Stimulated activated memory B cell treated with anti-CD40 and anti-IgM and Interleukin-4, amounts not matched to agents 10 μg/mL and 1 μg/mL and 100 μg/mL, for 72 hours (primary cell): ENCODE measurements around the gene PRKCD.

Source experiments
- ATAC-seq: fragments of 150-1000 bp; cut with Tn5 transposase; 2 replicates; pipeline ENCODE4 v1.10.0; 2021
- H3K27ac Mint-ChIP-seq: one replicate; pipeline ENCODE4 v1.8.0; 2022; ENCODE audit warnings: mild to moderate bottlenecking, mixed read lengths
- H3K27me3 Mint-ChIP-seq: one replicate; pipeline ENCODE4 v1.8.0; 2022; ENCODE audit warnings: mixed read lengths
- H3K36me3 Mint-ChIP-seq: one replicate; pipeline ENCODE4 v1.8.0; 2022; ENCODE audit warnings: mixed read lengths
- H3K4me1 Mint-ChIP-seq: one replicate; pipeline ENCODE4 v1.8.0; 2022; ENCODE audit warnings: mixed read lengths
- H3K4me3 Mint-ChIP-seq: one replicate; pipeline ENCODE4 v1.8.0; 2022; ENCODE audit warnings: mild to moderate bottlenecking, moderate library complexity, mixed read lengths
- H3K9me3 Mint-ChIP-seq: one replicate; pipeline ENCODE4 v1.8.0; 2022; ENCODE audit warnings: mixed read lengths

Gene PRKCD

DNA sequence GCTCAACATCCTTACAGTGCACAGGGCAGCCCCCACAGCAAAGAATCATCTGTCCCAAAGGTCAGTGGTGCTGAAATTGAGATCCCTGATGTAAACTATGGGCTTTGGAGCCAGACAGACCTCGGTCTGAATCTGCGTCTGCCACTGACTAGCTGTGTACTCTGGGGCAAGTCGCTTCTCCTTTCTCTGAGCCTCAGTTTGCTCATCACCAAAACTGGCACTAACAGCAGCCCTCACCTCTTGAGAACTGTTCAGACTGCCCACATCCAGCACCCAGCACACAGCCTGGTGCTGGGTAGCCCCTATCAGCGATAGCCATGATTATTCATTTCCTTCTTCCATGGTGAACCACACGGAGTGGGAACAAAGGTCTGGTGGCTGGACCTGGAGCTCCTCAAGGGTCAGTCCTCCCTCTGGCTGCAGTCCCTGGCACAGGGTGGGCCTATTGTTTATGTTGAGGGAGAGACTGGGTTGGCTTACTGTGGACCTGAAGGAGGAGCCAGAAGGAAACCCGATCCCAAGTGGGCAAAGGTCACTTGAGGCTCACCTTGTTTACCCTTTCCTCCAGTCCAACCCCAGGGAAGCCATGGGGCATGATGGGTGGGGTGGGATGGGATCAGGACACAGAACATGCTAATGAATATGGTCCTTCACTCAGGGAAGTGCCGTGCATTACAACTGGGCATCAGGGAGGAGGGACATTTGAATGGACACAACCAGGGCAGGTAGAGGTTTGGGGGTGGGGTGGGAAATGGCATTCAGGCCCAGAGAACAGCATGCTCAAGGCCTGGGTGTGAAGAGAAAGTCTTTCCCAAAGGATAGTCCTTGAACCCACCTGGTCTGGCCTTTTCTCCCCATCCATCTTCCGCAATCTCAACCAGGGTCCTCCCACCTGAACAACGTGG lies 1.6 kb upstream of the PRKCD start:
- peaks cover 26% of the 10 kb centered on the region for H3K27me3 Mint-ChIP-seq
- H3K27ac Mint-ChIP-seq, result peak overlapping the region; percentile 78
- H3K36me3 Mint-ChIP-seq, result peaks cover 5% of the 10 kb centered on the region
- H3K4me1 Mint-ChIP-seq, result peaks cover 46% of the 10 kb centered on the region
- ATAC-seq, result no peak
- no peaks in the 10 kb centered on the region for H3K9me3 Mint-ChIP-seq
- no peak overlapping the region for H3K4me3 Mint-ChIP-seq

DNA sequence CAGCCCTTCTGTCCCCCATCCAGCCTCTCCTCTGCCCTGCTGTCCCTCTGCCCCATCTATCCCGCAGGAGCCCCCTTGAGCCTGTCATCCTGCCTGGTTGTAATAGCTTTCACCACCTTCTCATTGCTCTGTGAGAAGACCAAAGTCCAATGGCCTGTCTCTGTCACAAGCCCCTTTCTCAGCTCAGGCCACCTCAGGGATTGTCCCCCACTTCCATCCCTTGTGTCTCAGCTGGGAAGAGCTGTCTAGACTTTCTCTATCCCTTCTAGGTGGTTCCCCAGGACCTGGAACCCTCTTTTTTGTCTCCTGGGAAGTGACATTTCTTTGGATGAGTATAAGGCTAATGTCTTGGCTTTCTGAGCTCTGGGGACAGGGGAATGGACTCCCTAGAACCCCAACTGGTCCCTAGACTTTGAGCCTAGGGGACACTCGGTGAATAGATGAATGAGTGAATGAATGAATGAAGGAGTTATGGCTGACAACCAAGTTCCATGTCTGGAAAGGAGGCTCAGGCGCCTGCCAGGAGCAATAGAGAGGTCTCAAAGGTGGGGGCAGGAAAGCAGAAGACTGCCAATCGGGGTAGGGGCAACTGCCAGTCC lies 849 bp upstream of the PRKCD start:
- no peaks in the 10 kb centered on the region for H3K9me3 Mint-ChIP-seq
- peaks cover 23% of the 10 kb centered on the region for H3K27me3 Mint-ChIP-seq
- peaks cover 54% of the 10 kb centered on the region for H3K4me1 Mint-ChIP-seq
- peaks cover 5% of the 10 kb centered on the region for H3K36me3 Mint-ChIP-seq
- H3K27ac Mint-ChIP-seq, result peak overlapping the region; percentile 78
- peak overlapping the region; percentile 94 for H3K4me3 Mint-ChIP-seq
- no peak for ATAC-seq

DNA sequence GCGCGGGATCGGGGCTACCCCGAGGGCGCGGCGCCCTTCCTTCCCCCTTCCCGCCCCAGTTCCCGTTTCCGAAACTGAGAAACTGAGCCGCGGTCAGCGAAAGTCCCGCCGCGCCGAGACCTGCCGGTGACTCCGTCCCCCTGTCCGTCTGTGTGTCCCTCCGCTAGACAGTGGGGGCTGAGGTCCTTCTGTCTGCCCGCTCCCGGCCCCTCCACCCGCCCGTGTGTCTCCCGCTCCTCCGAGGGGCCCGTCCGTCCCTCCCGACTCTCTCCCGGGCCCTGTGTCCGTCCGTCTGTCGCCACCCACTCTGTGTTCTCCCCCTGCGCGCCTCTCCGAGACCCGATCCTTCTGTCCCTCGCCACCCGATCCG lies 426 bp downstream of the PRKCD start:
- ATAC-seq, result peak; percentile 1
- Mint-ChIP-seq H3K4me1 (peaks cover 63% of the 10 kb centered on the region), H3K9me3 (no peaks in the 10 kb centered on the region), H3K27ac (peak overlapping the region; percentile 78), H3K4me3 (peak overlapping the region; percentile 86), H3K36me3 (peaks cover 5% of the 10 kb centered on the region), H3K27me3 (peaks cover 11% of the 10 kb centered on the region)

DNA sequence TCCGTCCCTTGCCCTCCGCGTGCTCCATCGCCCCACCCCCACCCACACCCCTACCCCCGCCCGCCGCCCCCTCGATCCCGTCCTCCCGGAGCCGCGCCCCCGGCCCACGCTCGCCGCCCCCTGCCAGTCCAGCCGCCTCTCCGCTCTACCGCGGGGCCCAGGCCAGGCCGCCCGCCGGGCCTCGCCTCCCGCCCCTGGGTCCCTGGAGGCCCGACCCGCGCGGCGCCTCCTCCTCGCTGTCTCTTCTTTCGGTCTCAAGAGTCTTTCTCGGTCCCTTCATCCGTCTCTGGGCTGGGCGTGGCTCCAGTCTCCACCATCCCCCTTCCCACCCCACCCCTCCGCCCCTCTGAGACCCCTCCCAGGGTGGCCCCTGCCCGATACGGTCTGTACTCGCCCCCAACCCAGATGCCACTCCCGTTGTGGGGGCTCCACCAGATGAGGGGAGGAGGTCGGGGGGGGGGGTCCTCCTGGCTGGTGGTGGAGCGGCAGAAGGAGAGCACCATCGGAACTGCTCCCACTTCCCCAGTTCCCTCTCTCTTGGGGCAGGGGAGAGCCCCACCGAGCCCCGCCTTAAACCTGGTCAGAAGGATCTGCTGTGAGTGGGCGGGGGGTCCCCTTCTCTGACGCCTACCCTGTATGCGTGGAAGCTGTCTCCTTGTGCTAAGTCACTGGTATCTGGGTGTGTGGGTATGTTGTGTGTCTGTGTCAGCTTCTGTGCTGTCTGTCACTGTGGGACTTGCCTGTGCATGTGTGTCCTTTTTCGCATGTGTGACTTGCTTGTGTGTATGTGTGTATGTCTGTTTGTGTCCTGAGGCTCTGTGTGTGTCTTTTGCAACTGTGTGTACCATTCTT lies 1.0 kb downstream of the PRKCD start:
- no peaks in the 10 kb centered on the region for H3K9me3 Mint-ChIP-seq
- ATAC-seq, result peak; percentile 65
- peaks cover 5% of the 10 kb centered on the region for H3K36me3 Mint-ChIP-seq
- H3K27ac Mint-ChIP-seq, result peak overlapping the region; percentile 78
- H3K4me1 Mint-ChIP-seq, result peaks cover 63% of the 10 kb centered on the region
- peaks cover 5% of the 10 kb centered on the region for H3K27me3 Mint-ChIP-seq
- peak overlapping the region; percentile 86 for H3K4me3 Mint-ChIP-seq

DNA sequence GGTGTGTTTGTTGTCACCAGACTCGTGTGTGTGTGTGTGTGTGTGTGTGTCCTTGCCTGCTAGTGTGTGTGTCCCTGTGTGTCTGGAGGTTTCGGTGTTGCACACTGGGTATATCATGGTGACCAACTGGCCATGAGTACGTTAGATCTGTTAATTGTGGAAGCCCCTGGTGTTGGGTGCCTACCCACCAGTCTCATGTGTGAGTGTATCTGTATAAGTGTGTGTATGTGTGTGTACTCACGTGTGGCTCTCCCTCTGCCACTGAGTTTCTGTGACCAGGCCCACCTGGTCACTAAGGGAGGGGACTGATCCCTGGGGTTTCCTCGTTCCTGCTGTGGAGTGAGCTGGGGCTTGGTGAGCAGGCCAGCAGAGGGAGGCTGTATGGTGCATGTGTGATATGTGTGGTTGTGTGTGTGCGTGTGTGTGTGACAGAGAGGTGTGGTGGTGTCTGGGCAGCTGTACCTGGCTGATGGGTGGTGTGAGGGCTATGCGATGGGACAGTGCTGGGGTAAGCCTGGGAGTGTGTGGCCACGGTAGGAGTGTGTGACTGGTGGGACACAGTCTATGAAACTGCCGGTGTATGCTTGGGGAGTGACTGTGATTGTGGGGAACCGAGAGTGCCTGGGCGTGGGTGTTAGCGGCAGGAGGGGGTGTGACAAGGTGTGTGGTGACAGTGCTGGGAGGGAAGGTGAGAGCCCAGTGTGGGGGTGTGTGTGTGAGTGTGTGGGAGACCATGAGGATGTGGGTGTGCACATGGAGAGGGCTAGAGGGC lies 1.8 kb downstream of the PRKCD start:
- peaks cover 5% of the 10 kb centered on the region for H3K36me3 Mint-ChIP-seq
- H3K4me1 Mint-ChIP-seq, result peaks cover 71% of the 10 kb centered on the region
- no peaks in the 10 kb centered on the region for H3K9me3 Mint-ChIP-seq
- peak overlapping the region; percentile 78 for H3K27ac Mint-ChIP-seq
- H3K4me3 Mint-ChIP-seq, result peak overlapping the region; percentile 86
- no peaks in the 10 kb centered on the region for H3K27me3 Mint-ChIP-seq
- ATAC-seq, result peak; percentile 51

DNA sequence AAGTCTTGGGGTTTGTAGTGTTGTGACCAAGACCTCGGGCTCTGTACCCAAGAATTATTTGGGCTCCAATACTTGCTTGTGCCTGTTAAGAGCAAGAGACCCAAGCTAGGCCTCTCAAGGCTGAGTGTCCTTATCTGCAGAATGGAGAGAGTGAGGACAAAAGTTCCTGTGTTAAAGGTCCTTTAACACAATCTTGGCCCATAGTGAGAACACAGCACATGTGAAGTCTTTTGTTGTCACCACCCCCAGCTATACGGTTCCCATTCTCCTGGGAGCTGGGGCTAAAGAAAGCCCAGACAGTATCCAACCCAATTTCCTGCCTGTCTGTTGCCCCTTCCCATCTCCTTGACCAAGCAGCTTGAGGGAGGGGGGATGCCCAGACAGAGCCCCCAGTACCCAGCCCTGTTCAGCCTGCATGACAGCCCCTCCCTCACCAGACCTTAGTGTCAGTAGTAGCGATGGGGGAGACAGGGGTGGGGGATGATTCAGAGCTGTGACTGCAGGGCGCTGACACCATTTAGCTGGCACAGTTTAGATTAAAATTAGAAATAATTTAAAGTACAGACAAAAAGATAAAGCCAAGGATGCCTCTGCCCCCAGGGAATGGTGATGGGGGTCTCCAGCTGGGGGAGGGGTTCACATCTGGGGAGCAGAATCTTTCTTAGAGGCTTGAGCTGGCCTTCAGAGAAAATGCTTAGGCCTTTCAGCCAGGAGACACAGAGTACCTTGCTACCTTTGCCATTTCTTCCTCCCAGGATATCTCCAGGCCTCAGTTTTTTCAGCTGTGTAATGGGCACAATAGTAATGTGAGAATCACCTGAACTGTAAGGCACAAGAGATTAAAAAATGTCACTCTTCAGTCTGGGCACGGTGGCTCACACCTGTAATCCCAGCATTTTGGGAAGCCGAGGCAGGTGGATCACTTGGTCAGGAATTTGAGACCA lies 2.7 kb downstream of the PRKCD start:
- Mint-ChIP-seq H3K36me3 (peaks cover 12% of the 10 kb centered on the region), H3K9me3 (no peaks in the 10 kb centered on the region), H3K27me3 (no peaks in the 10 kb centered on the region), H3K4me1 (peaks cover 74% of the 10 kb centered on the region), H3K4me3 (peak overlapping the region; percentile 86), H3K27ac (peak overlapping the region; percentile 78)
- ATAC-seq, result no peak

DNA sequence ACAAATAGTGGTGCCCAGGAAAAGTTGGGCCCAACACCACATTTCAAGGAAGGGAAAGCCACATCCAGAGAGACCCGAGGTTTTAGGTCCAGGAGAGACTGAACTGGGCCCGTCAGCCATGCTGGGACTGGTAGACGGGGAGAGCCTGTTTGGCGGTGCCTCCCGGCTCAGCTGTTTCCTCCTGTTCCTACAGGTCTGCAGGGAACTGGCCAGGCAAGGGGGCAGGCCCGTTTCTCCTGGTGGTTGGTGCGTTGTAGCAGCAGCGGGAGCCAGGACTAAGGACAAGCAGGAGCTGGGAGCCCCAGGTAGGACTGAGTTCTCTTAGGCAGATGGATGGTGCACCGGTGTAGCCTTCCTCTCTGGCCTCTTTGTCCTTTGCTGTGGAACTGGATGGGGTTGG lies 3.9 kb downstream of the PRKCD start:
- H3K9me3 Mint-ChIP-seq, result no peaks in the 10 kb centered on the region
- no peak for ATAC-seq
- no peaks in the 10 kb centered on the region for H3K27me3 Mint-ChIP-seq

DNA sequence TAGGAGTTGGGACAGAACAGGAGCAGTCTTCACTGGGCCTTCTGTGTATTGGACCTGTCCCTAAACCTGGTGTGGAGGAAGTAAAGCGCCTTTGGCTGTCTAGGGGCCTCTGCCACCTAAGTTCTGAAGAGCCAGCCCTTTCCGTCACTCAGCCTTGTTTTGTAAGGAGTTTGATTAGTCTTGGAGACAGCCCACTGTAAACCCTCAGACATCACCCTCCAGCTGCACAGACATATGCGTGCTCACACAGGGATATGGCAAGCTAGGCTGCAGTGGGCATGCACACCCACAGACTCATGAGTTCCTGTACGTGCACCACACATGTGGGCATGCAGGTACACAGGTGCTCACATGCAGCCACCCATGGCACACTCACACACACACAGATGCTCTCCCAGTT lies 5.2 kb downstream of the PRKCD start:
- peaks cover 85% of the 10 kb centered on the region for H3K4me1 Mint-ChIP-seq
- ATAC-seq, result no peak
- peak overlapping the region; percentile 80 for H3K27ac Mint-ChIP-seq
- peaks cover 12% of the 10 kb centered on the region for H3K36me3 Mint-ChIP-seq
- no peaks in the 10 kb centered on the region for H3K9me3 Mint-ChIP-seq
- no peaks in the 10 kb centered on the region for H3K27me3 Mint-ChIP-seq
- H3K4me3 Mint-ChIP-seq, result peak overlapping the region; percentile 28

More for the DNA sequence above, 3.9 kb downstream of the PRKCD start:
- H3K4me1 Mint-ChIP-seq, result peaks cover 79% of the 10 kb centered on the region
- no peak overlapping the region for H3K27ac Mint-ChIP-seq
- peaks cover 12% of the 10 kb centered on the region for H3K36me3 Mint-ChIP-seq
- H3K4me3 Mint-ChIP-seq, result no peak overlapping the region

DNA sequence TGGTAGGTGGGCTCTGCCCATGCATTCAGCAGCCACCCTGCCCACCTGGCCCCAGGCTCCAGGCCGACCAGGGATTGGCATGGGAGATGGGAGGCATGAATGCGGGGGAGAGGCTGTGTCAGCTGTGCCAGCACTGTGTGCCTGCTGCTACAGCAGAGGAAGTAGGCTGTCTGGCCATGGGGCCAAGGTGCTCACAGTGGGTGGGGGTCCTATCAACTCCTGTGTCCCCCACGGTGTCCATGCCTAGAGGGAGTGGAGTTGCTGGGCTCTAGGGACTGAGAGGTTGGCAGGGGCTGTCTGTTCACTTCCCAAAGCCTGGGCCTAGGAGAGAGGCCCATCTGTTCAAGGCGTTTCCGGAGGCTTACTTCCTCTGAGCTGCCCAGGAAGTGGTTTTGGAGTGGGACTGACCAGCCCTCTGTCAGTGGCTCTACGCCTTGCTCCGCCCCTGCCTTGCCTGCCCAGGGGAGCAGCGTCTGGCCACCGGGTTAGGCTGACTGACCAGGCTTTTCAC lies 5.8 kb downstream of the PRKCD start:
- ATAC-seq, result no peak
- no peaks in the 10 kb centered on the region for H3K27me3 Mint-ChIP-seq
- H3K4me3 Mint-ChIP-seq, result peak overlapping the region; percentile 39
- H3K4me1 Mint-ChIP-seq, result peaks cover 91% of the 10 kb centered on the region
- peaks cover 12% of the 10 kb centered on the region for H3K36me3 Mint-ChIP-seq
- H3K27ac Mint-ChIP-seq, result peak overlapping the region; percentile 80
- H3K9me3 Mint-ChIP-seq, result no peaks in the 10 kb centered on the region

DNA sequence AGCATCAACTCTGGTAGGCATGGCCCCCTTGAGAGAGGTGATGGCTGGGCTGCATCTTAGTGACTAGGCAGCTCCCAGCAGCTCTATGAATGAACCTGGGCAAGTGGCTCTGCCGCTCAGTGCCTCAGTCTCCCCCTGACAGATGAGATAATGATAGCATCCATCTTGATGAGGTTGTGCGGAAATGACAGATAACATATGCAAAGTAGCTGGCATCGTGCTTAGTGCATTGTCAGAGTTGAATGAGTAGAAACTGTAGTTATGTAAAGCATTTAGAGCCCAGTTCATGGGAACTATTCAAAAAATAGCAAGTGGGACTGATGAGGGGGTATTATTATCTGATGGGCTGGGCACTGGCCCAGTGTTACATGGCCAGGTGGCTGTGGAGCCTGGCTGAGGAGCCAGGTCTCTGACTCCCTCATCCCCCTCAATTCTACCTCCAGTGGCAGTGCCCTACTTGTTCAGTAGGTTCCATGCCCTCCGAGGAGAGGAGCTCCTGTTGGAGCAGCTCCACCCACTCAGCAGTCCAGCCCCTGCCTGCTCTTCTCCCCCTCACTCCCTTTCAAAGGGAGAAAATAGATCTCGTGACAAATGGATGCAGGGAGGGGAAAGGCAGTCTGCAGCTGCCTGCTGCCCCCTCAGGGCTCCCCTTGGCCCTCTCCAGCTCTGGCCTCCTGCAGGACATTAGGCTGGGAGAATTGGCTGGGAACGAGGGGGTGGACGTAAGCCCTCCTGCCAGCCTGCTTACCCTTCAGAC lies 6.6 kb downstream of the PRKCD start:
- peaks cover 8% of the 10 kb centered on the region for H3K36me3 Mint-ChIP-seq
- ATAC-seq, result no peak
- H3K4me1 Mint-ChIP-seq, result peaks cover 94% of the 10 kb centered on the region
- H3K27ac Mint-ChIP-seq, result peak overlapping the region; percentile 80
- H3K27me3 Mint-ChIP-seq, result no peaks in the 10 kb centered on the region
- no peaks in the 10 kb centered on the region for H3K9me3 Mint-ChIP-seq
- H3K4me3 Mint-ChIP-seq, result peak overlapping the region; percentile 39

DNA sequence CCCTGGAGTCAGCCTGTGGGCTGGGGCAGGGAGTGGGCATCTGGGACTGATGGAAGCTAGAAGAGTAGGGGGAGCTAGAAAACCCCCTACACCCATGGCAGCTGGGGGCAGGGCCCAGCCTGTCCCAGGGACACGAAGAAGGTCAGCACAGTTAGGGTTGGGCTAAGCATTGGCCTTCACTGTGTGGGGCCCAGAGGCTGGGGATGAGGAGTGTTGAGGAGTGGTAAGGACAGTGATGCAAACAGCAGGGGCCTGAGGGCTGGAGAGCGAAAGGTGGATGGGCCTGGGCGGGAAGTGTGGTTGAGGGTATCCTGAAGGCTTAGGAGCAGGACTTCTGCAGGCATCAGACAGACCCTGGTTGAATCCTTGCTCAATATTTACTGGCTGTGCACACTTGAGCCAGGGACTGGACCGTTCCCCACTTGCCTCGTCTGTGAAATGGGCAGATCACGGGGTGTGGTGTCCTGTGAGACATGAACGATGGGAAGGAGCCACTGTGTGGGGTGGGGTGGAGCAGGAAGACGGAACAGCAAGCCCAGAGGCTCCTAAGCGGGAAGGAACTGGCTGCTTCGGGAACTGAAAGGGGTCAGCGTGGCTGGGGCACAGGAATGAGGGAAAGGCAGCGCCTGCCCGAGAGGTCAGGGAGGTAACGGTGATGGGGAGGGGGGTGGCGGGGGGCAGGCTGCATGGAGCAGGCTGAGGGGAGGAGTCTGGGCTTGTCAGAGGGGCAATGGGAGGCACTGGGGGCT lies 7.3 kb downstream of the PRKCD start:
- Mint-ChIP-seq H3K4me1 (peaks cover 94% of the 10 kb centered on the region), H3K9me3 (no peaks in the 10 kb centered on the region), H3K36me3 (peaks cover 7% of the 10 kb centered on the region), H3K27ac (peak overlapping the region; percentile 80), H3K4me3 (peak overlapping the region; percentile 57), H3K27me3 (no peaks in the 10 kb centered on the region)
- ATAC-seq, result no peak

DNA sequence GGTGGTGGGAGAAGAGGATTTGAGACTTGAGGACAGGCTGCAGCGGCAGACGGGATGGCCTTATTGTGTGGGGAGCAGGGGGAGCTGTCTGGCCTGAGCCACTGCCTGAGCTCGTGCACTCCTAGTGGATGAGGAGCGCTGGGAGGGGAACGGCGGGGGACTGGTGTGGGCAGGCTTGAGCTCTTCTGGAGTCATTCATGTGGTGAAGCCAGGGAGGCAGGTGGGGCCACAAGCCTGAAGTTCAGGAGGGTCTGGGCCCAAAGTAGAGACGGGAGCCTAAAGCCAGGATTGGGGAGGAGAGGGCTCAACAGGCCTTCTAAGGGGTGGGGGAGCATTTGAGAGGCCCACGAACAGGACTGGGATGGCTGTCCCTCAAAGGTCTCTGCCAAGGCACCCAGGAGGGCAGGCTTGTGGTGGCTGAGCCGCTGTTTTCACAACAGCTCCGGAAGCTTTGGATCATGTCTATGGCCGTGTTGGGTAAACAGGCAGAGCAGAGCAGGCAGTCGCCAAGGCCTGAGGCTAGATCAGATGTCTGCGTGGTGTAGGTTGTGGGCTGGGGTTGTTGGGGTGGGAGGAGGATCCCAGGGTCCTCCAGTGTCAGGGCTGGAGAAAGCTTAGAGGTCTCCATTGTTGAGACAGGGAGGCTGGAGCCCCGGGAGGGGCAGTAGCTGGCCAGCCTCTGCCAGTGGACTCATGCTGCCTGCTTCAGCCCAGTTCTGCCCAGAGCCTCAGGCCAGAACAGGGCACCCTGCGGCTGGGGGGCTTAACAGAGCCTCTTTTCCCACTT lies 8.2 kb downstream of the PRKCD start:
- Mint-ChIP-seq H3K27me3 (no peaks in the 10 kb centered on the region), H3K9me3 (no peaks in the 10 kb centered on the region), H3K27ac (peak overlapping the region; percentile 80), H3K36me3 (peaks cover 14% of the 10 kb centered on the region), H3K4me1 (peaks cover 98% of the 10 kb centered on the region), H3K4me3 (peak overlapping the region; percentile 57)
- no peak for ATAC-seq
